Measurements from ENCODE around the gene DDRGK1. TPM values are rescaled to one million over a fixed set of nuclear protein-coding genes. Genes with fewer than 3 reads are reported as not detected.

The DDRGK1 gene
- total and polyA plus RNA-seq, 7 donors = 16.8 to 86.1 (median 70.6) TPM

DNA sequence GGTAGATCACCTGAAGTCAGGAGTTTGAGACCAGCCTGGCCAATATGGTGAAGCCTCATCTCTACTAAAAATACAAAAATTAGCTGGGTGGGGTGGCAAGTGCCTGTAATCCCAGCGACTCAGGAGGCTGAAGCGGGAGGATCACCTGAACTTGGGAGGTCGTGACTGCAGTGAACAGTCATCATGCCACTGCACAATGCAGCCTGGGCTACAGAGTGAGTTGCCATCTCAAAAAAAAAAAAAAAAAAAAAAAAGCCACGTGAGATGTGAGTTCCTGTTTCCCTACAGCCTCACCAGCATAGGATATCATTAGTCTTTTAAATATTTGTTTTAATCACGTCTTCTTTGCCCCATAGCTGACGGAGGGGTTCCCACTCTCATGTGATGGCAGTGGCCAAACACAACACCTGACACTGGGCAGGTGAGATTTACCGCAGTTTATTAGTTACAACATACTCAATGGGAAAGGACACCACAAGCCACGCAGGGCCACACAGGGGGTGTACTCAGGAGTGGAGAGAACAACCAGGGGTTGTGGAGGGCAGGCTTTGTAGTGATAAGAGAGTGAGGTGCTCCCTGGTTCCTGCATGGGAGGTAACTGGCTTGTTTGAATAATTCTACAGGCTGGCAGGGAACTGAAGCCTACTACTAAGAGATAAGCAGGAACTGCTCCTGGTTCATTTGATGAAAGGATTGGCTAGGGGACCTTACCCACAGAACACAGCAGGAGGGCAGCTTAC lies 26.6 kb downstream of the DDRGK1 start:
- TF ChIP-seq POLR2AphosphoS5 (IDR thresholded peaks at IDR 0.05) (no peak), EP300 (IDR thresholded peaks at IDR 0.05) (no peak), POLR2A (IDR thresholded peaks at IDR 0.05) (no peak)
- TF ChIP-seq, protein P1, sequence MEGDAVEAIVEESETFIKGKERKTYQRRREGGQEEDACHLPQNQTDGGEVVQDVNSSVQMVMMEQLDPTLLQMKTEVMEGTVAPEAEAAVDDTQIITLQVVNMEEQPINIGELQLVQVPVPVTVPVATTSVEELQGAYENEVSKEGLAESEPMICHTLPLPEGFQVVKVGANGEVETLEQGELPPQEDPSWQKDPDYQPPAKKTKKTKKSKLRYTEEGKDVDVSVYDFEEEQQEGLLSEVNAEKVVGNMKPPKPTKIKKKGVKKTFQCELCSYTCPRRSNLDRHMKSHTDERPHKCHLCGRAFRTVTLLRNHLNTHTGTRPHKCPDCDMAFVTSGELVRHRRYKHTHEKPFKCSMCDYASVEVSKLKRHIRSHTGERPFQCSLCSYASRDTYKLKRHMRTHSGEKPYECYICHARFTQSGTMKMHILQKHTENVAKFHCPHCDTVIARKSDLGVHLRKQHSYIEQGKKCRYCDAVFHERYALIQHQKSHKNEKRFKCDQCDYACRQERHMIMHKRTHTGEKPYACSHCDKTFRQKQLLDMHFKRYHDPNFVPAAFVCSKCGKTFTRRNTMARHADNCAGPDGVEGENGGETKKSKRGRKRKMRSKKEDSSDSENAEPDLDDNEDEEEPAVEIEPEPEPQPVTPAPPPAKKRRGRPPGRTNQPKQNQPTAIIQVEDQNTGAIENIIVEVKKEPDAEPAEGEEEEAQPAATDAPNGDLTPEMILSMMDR (IDR thresholded peaks at IDR 0.05) = no peak
- H3K27ac ChIP-seq = no peak overlapping the region
- H3K4me1 ChIP-seq = peaks cover 0 to 21% (median 14%) of the 10 kb centered on the region in 4 donors
- peaks cover 0 to 10% (median 0%) of the 10 kb centered on the region in 3 donors for H3K27me3 ChIP-seq
- intact Hi-C loops (cut with DNase I) = no loop called here
- H3K4me3 ChIP-seq = no peak overlapping the region
- no peaks in the 10 kb centered on the region for H3K9me3 ChIP-seq
- WGBS, 2 donors = 73 to 75% methylated on average over 8 of the region's 8 CpGs
- peak; percentile 45 for DNase-seq
- no peaks in the 10 kb centered on the region for H3K36me3 ChIP-seq

DNA sequence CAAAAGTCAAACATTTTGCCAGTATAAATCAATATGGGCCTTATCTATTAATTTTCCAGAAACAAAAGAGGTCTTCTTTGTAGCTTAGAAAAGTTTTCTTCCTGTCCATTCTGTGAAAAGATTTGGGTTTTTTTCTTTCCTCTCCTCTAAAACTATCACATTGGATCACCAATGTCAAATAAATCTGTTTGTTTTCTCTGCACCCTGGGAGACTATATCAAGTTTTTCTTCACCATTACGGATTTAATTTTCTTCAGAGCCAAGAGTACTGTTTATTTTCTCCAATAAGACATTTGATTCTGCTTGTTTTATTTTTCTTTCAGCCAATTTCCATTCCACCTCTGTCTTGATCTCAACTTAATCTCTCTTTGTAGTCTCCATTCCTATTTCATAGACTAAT lies 29.2 kb downstream of the DDRGK1 start:
- WGBS, 2 donors = 41 to 66% methylated on average over 1 of the region's 1 CpG
- DNase-seq = no peak
- peaks cover 0 to 26% (median 21%) of the 10 kb centered on the region in 4 donors for H3K4me1 ChIP-seq
- H3K9me3 ChIP-seq = no peaks in the 10 kb centered on the region
- no peaks in the 10 kb centered on the region for H3K36me3 ChIP-seq
- intact Hi-C loops (cut with DNase I) = no loop called here
- H3K27ac ChIP-seq = no peak overlapping the region
- TF ChIP-seq POLR2AphosphoS5 (IDR thresholded peaks at IDR 0.05) (no peak), EP300 (IDR thresholded peaks at IDR 0.05) (no peak), POLR2A (IDR thresholded peaks at IDR 0.05) (no peak)
- TF ChIP-seq, protein P1 (IDR thresholded peaks at IDR 0.05) = no peak
- no peak overlapping the region for H3K4me3 ChIP-seq
- H3K27me3 ChIP-seq = peaks cover 0 to 10% (median 0%) of the 10 kb centered on the region in 3 donors

GRCh38 chr20:3174442-3175261 lies 29.8 kb downstream of the DDRGK1 start:
- intact Hi-C loops (cut with DNase I) = loop anchor here (5.0 kb wide), 2 partner anchors 33 to 127 kb away; partner anchors contain the start of genes ITPA and MRPS26
- 12 to 25% methylated on average over 13 of the region's 13 CpGs for WGBS, 2 donors

GRCh38 chr20:3173610-3174441 lies 30.7 kb downstream of the DDRGK1 start:
- peaks cover 0 to 26% (median 21%) of the 10 kb centered on the region in 4 donors for H3K4me1 ChIP-seq

More at GRCh38 chr20:3174442-3175261, 29.8 kb downstream of the DDRGK1 start:
- TF ChIP-seq EP300 (IDR thresholded peaks at IDR 0.05) = no peak
- TF ChIP-seq, protein P1 (IDR thresholded peaks at IDR 0.05) = no peak
- TF ChIP-seq POLR2AphosphoS5 (IDR thresholded peaks at IDR 0.05) = no peak
- no peak for TF ChIP-seq POLR2A (IDR thresholded peaks at IDR 0.05)
- Histone ChIP-seq H3K36me3 (no peaks in the 10 kb centered on the region), H3K27ac (peak overlapping the region; percentile 74 to 81 (median 78)), H3K4me3 (peak overlapping the region; percentile 65 to 94 (median 88)), H3K9me3 (no peaks in the 10 kb centered on the region), H3K4me1 (peaks cover 0 to 26% (median 21%) of the 10 kb centered on the region in 4 donors), H3K27me3 (peaks cover 0 to 10% (median 0%) of the 10 kb centered on the region in 3 donors)
- no peak for DNase-seq

More at GRCh38 chr20:3173610-3174441, 30.7 kb downstream of the DDRGK1 start:
- DNase-seq = peak; percentile 94
- intact Hi-C loops (cut with DNase I) = loop anchor here (5.0 kb wide), 2 partner anchors 33 to 127 kb away; partner anchors contain the start of genes ITPA and MRPS26
- Histone ChIP-seq H3K27ac (peak overlapping the region; percentile 74 to 81 (median 78)), H3K36me3 (no peaks in the 10 kb centered on the region), H3K27me3 (peaks cover 0 to 10% (median 0%) of the 10 kb centered on the region in 3 donors), H3K9me3 (no peaks in the 10 kb centered on the region), H3K4me3 (peak overlapping the region; percentile 65 to 94 (median 88))
- WGBS, 2 donors = 1% methylated on average over 84 of the region's 84 CpGs
- TF ChIP-seq EP300 (IDR thresholded peaks at IDR 0.05) (peak in 1 of 4 donors; percentile 11), POLR2A (IDR thresholded peaks at IDR 0.05) (no peak), POLR2AphosphoS5 (IDR thresholded peaks at IDR 0.05) (peak; percentile 19 to 52 (median 24))
- TF ChIP-seq, protein P1 (IDR thresholded peaks at IDR 0.05) = peak in 3 of 4 experiments; percentile 23 to 27 (median 24)
